ENCODE data around the gene NDUFA13. TPM values are rescaled to one million over a fixed set of nuclear protein-coding genes. Genes with fewer than 3 reads are reported as not detected.

Gene NDUFA13
- total and polyA plus RNA-seq, 7 donors = 274 to 648 (median 534) TPM

GRCh38 chr19:19532806-19533701, 17.0 kb downstream of the NDUFA13 start:
- intact Hi-C loops (cut with DNase I) = loop anchor here (2.0 to 5.0 kb wide), 4 partner anchors 110 to 429 kb away; partner anchors contain the start of gene GMIP (in 1 of the 2)
- H3K27ac ChIP-seq = no peak overlapping the region
- no peak for ATAC-seq
- peaks cover 0 to 15% of the 10 kb centered on the region in 2 donors for H3K36me3 ChIP-seq (ENCODE audit: insufficient read depth in 1 of 2, low read depth in 1 of 2)
- H3K4me3 ChIP-seq = no peak overlapping the region
- H3K27me3 ChIP-seq (ENCODE audit: insufficient read depth in 3 of 3, low read length in 2 of 3) = peaks cover 0 to 15% (median 11%) of the 10 kb centered on the region in 3 donors
- H3K9me3 ChIP-seq = no peaks in the 10 kb centered on the region
- WGBS, 3 donors = 74 to 81% (median 78%) methylated on average over 14 of the region's 14 CpGs
- no peak for DNase-seq
- peaks cover 5% of the 10 kb centered on the region for H3K4me1 ChIP-seq
- no peak for TF ChIP-seq CTCF (IDR thresholded peaks at IDR 0.05)

- DNase-seq (no peak), ATAC-seq (no peak)
- Histone ChIP-seq H3K9me3 (no peaks in the 10 kb centered on the region), H3K4me3 (no peak overlapping the region), H3K4me1 (peaks cover 13% of the 10 kb centered on the region), H3K27me3 (ENCODE audit: insufficient read depth in 3 of 3, low read length in 2 of 3) (peaks cover 0 to 19% (median 18%) of the 10 kb centered on the region in 3 donors), H3K27ac (no peak overlapping the region), H3K36me3 (ENCODE audit: insufficient read depth in 1 of 2, low read depth in 1 of 2) (peaks cover 0 to 7% of the 10 kb centered on the region in 2 donors)
- WGBS, 3 donors = 83 to 90% (median 90%) methylated on average over 6 of the region's 6 CpGs
- no peak for TF ChIP-seq CTCF (IDR thresholded peaks at IDR 0.05)
- intact Hi-C loops (cut with DNase I) = loop anchor here (2.0 to 5.0 kb wide), 4 partner anchors 109 to 428 kb away; partner anchors contain the start of gene GMIP (in 1 of the 2)
Observed at GRCh38 chr19:19533841-19534240, 17.8 kb downstream of the NDUFA13 start.

GRCh38 chr19:19534556-19535265, 18.7 kb downstream of the NDUFA13 start:
- 79 to 85% (median 83%) methylated on average over 27 of the region's 27 CpGs for WGBS, 3 donors
- Histone ChIP-seq H3K27me3 (ENCODE audit: insufficient read depth in 3 of 3, low read length in 2 of 3) (peaks cover 0 to 26% (median 21%) of the 10 kb centered on the region in 3 donors), H3K4me1 (peaks cover 13% of the 10 kb centered on the region), H3K27ac (no peak overlapping the region), H3K4me3 (no peak overlapping the region), H3K9me3 (no peaks in the 10 kb centered on the region), H3K36me3 (ENCODE audit: insufficient read depth in 1 of 2, low read depth in 1 of 2) (peaks cover 0 to under 1% of the 10 kb centered on the region in 2 donors)
- no peak for TF ChIP-seq CTCF (IDR thresholded peaks at IDR 0.05)
- no peak for DNase-seq
- no peak for ATAC-seq
- intact Hi-C loops (cut with DNase I) = loop anchor here in 1 of 2 donors (5.0 kb wide), 2 partner anchors 113 to 428 kb away; no protein-coding TSS in a partner anchor

GRCh38 chr19:19535311-19536191, 19.5 kb downstream of the NDUFA13 start:
- intact Hi-C loops (cut with DNase I) = no loop called here
- Histone ChIP-seq H3K36me3 (ENCODE audit: insufficient read depth in 1 of 2, low read depth in 1 of 2) (no peaks in the 10 kb centered on the region), H3K4me1 (peaks cover 13% of the 10 kb centered on the region), H3K27ac (no peak overlapping the region), H3K9me3 (no peaks in the 10 kb centered on the region), H3K27me3 (ENCODE audit: insufficient read depth in 3 of 3, low read length in 2 of 3) (peaks cover 0 to 33% (median 26%) of the 10 kb centered on the region in 3 donors), H3K4me3 (no peak overlapping the region)
- no peak for TF ChIP-seq CTCF (IDR thresholded peaks at IDR 0.05)
- WGBS, 3 donors = 65 to 84% (median 75%) methylated on average over 24 to 34 of the region's 34 CpGs
- DNase-seq (no peak), ATAC-seq (no peak)
